CD4-positive, alpha-beta T cell treated with Interleukin-12 subunit alpha and Interleukin-12 subunit beta, for 1 hour (primary cell): ENCODE measurements around the gene SLC49A3.

Source experiments
- DNase-seq: peaks from one replicate; pipeline ENCODE4 v3.0.0-alpha.2; 2020

The SLC49A3 gene

GRCh38 chr4:664713-665231 is 24.2 kb downstream of the SLC49A3 start:
- DNase-seq: no peak

- peak; percentile 80 for DNase-seq
Measured at GRCh38 chr4:663438-664428, 25.2 kb downstream of the SLC49A3 start.

GRCh38 chr4:663046-663437 is 25.9 kb downstream of the SLC49A3 start:
- DNase-seq: no peak

GRCh38 chr4:661881-662761 is 26.8 kb downstream of the SLC49A3 start:
- no peak for DNase-seq

- DNase-seq: no peak
Measured at GRCh38 chr4:661231-661630, 27.7 kb downstream of the SLC49A3 start.

GRCh38 chr4:660401-660800 is 28.6 kb downstream of the SLC49A3 start:
- DNase-seq: no peak

GRCh38 chr4:659851-660250 is 29.1 kb downstream of the SLC49A3 start:
- no peak for DNase-seq

GRCh38 chr4:658681-659667 is 30.0 kb downstream of the SLC49A3 start:
- no peak for DNase-seq

- no peak for DNase-seq
Measured at GRCh38 chr4:657834-658667, 30.9 kb downstream of the SLC49A3 start.

- no peak for DNase-seq
Measured at GRCh38 chr4:657338-657833, 31.6 kb downstream of the SLC49A3 start.

- DNase-seq: no peak
Measured at GRCh38 chr4:656436-657337, 32.3 kb downstream of the SLC49A3 start.

GRCh38 chr4:655464-656151 is 33.3 kb downstream of the SLC49A3 start:
- no peak for DNase-seq

GRCh38 chr4:654871-655463 is 34.0 kb downstream of the SLC49A3 start:
- no peak for DNase-seq

- DNase-seq: no peak
Measured at GRCh38 chr4:654503-654845, 34.5 kb downstream of the SLC49A3 start.

- no peak for DNase-seq
Measured at GRCh38 chr4:653831-654502, 35.0 kb downstream of the SLC49A3 start.

- DNase-seq: no peak
Measured at GRCh38 chr4:653080-653821, 35.7 kb downstream of the SLC49A3 start.

- DNase-seq: no peak
Measured at GRCh38 chr4:651884-652642, 36.9 kb downstream of the SLC49A3 start.
